Liver (tissue), 9 donors: ENCODE data around the gene CA14. TPM values are rescaled to one million over a fixed set of nuclear protein-coding genes. Genes with fewer than 3 reads are reported as not detected.
"Not testable (repeated sequence)": the region's sequence is repeated elsewhere in the genome, so short reads cannot be mapped to it uniquely, and the experiment has no call there.

Experiments used
- DNase-seq: peaks from one replicate; pipeline ENCODE4 v3.0.0-alpha.2; 2017; ENCODE audit warnings: low spot score
- H3K27ac ChIP-seq, 2 donors: one replicate each; pipeline ENCODE4 v1.7.0; 2013; ENCODE audit warnings: inconsistent platforms in 2 of 2, low read length in 2 of 2, control low read depth in 1 of 2, low read depth in 1 of 2, mild to moderate bottlenecking in 1 of 2
- H3K27me3 ChIP-seq, 4 donors: one replicate each; pipeline versions ENCODE4 v1.6.1 to v1.7.0; 2013; ENCODE audit warnings: low read length in 3 of 4, inconsistent platforms in 1 of 4, mild to moderate bottlenecking in 1 of 4, moderate library complexity in 1 of 4; ENCODE audit not compliant: control insufficient read depth in 4 of 4, insufficient read depth in 4 of 4
- H3K36me3 ChIP-seq, 4 donors: one replicate each; pipeline versions ENCODE4 v1.6.1 to v1.7.0; 2013; ENCODE audit warnings: low read length in 3 of 4, mild to moderate bottlenecking in 3 of 4, low read depth in 1 of 4, moderate library complexity in 1 of 4; ENCODE audit not compliant: control insufficient read depth in 4 of 4, insufficient read depth in 3 of 4
- H3K4me1 ChIP-seq, 4 donors: one replicate each; pipeline versions ENCODE4 v1.6.1 to v1.7.0; 2013; ENCODE audit warnings: low read length in 3 of 4, mild to moderate bottlenecking in 3 of 4, moderate library complexity in 1 of 4; ENCODE audit not compliant: control insufficient read depth in 4 of 4, insufficient read depth in 4 of 4
- H3K4me3 ChIP-seq, 3 donors: one replicate each; pipeline versions ENCODE4 v1.6.1 to v1.7.0; 2013; ENCODE audit warnings: low read length in 3 of 3, control low read depth in 1 of 3, low read depth in 1 of 3, mild to moderate bottlenecking in 1 of 3
- H3K9ac ChIP-seq, 2 donors: one replicate each; pipeline ENCODE4 v1.7.0; 2013; ENCODE audit warnings: low read length in 2 of 2, mild to moderate bottlenecking in 2 of 2, moderate library complexity in 2 of 2, control low read depth in 1 of 2, low read depth in 1 of 2
- H3K9me3 ChIP-seq, 4 donors: one replicate each; pipeline versions ENCODE4 v1.6.1 to v1.7.0; 2013; ENCODE audit warnings: low read length in 3 of 4; ENCODE audit not compliant: control insufficient read depth in 4 of 4
- ATF3 ChIP-seq: IDR thresholded peaks from 2 replicates; pipeline ENCODE4 v1.6.1; 2016; ENCODE audit warnings: antibody characterized with exemption
- CTCF ChIP-seq: fragments of 150-350 bp; IDR thresholded peaks from 2 replicates; pipeline ENCODE4 v1.5.1; 2017; ENCODE audit warnings: improper control_type of control experiment, low read depth, low read length; ENCODE audit not compliant: missing input control
- EGR1 ChIP-seq, 2 donors: IDR thresholded peaks; 2 replicates each; pipeline ENCODE4 v1.6.1; 2016 to 2018; ENCODE audit warnings: antibody characterized with exemption in 2 of 2, low read depth in 2 of 2
- FOXA1 ChIP-seq: IDR thresholded peaks from 2 replicates; pipeline ENCODE4 v1.6.1; 2016; ENCODE audit warnings: antibody characterized with exemption
- FOXA2 ChIP-seq: IDR thresholded peaks from 2 replicates; pipeline ENCODE4 v1.6.1; 2016; ENCODE audit warnings: antibody characterized with exemption
- GABPA ChIP-seq, 2 donors: IDR thresholded peaks in 1 of 2; conservative IDR thresholded peaks in 1 of 2; 2 replicates each; pipeline ENCODE4 v1.6.1; 2016; ENCODE audit warnings: antibody characterized with exemption in 2 of 2, mild to moderate bottlenecking in 1 of 2, moderate library complexity in 1 of 2
- HNF4G ChIP-seq: IDR thresholded peaks from 2 replicates; pipeline ENCODE4 v1.6.1; 2016; ENCODE audit warnings: antibody characterized with exemption
- JUND ChIP-seq, 2 donors: IDR thresholded peaks; 2 replicates each; pipeline ENCODE4 v1.6.1; 2016; ENCODE audit warnings: antibody characterized with exemption in 2 of 2
- MAX ChIP-seq: IDR thresholded peaks from 2 replicates; pipeline ENCODE4 v1.6.1; 2016; ENCODE audit warnings: antibody characterized with exemption
- NR2F2 ChIP-seq: IDR thresholded peaks from 2 replicates; pipeline ENCODE4 v1.6.1; 2016; ENCODE audit warnings: antibody characterized with exemption
- RXRA ChIP-seq, 2 donors: IDR thresholded peaks; 2 replicates each; pipeline ENCODE4 v1.6.1; 2017 to 2018; ENCODE audit warnings: antibody characterized with exemption in 2 of 2, mild to moderate bottlenecking in 1 of 2
- SP1 ChIP-seq: IDR thresholded peaks from 2 replicates; pipeline ENCODE4 v1.6.1; 2018; ENCODE audit warnings: antibody characterized with exemption, mild to moderate bottlenecking
- TAF1 ChIP-seq: conservative IDR thresholded peaks from 2 replicates; pipeline ENCODE4 v1.6.1; 2016; ENCODE audit warnings: antibody characterized with exemption, mild to moderate bottlenecking
- YY1 ChIP-seq: IDR thresholded peaks from 2 replicates; pipeline ENCODE4 v1.6.1; 2016; ENCODE audit warnings: antibody characterized with exemption, mild to moderate bottlenecking
- ZBTB33 ChIP-seq: IDR thresholded peaks from 2 replicates; pipeline ENCODE4 v1.6.1; 2016; ENCODE audit warnings: antibody characterized with exemption
- WGBS: extraction: QIAGEN DNeasy Blood & Tissue Kit; methylation state at CpG from one replicate; pipeline ENCODE4 v1.1.7; 2013; 5-methylcytosine and 5-hydroxymethylcytosine counted together
- polyA plus RNA-seq, 2 donors: library from polyadenylated mRNA; stranded (reverse) in 1 of 2; unstranded in 1 of 2; fragments of 200-250 nt in 1 of 2; fragments of >200 nt in 1 of 2; fragmentation: Nextera tagmentation in 1 of 2; extraction: Ambion mirVana in 1 of 2; gene quantifications; one replicate each; pipeline versions ENCODE4 v1.2.1 to v1.2.3, GENCODE V29; 2013 to 2015
- total RNA-seq, 2 donors: library from RNA; depleted of rRNA; stranded (reverse); fragments of >200 nt; gene quantifications; one replicate each; pipeline ENCODE4 v1.2.3, GENCODE V29; 2014
- donor health status: healthy.
- donor health status: healthy.
- donor health status: healthy.
- donor health status: healthy.
- donor health status: healthy.

The CA14 gene
- total and polyA plus RNA-seq, 4 donors: 0.22 to 2.7 (median 1.2) TPM

- DNase-seq: no peak
- TF ChIP-seq FOXA2 (no peak), ZBTB33 (no peak), SP1 (no peak), JUND (IDR thresholded peaks at IDR 0.05) (no peak), EGR1 (IDR thresholded peaks at IDR 0.05; ENCODE audit: low read depth in 2 of 2) (no peak), MAX (no peak), NR2F2 (no peak), FOXA1 (no peak), TAF1 (no peak), HNF4G (no peak)
- no peaks in the 10 kb centered on the region for H3K9me3 ChIP-seq
- peaks cover 7 to 34% (median 22%) of the 10 kb centered on the region in 4 donors for H3K36me3 ChIP-seq
- no peak overlapping the region for H3K9ac ChIP-seq
- no peaks in the 10 kb centered on the region for H3K27me3 ChIP-seq
- no peak overlapping the region for H3K27ac ChIP-seq
- H3K4me1 ChIP-seq: no peaks in the 10 kb centered on the region
- no peak overlapping the region for H3K4me3 ChIP-seq
Measured at GRCh38 chr1:150227228-150227627, 30.3 kb upstream of the CA14 start.

- H3K27me3 ChIP-seq, H3K9me3 ChIP-seq, H3K4me3 ChIP-seq, H3K27ac ChIP-seq, H3K4me1 ChIP-seq, DNase-seq, H3K9ac ChIP-seq: not testable (repeated sequence)
- 98% methylated on average over 10 of the region's 10 CpGs for WGBS
- H3K36me3 ChIP-seq: peaks cover 6 to 34% (median 21%) of the 10 kb centered on the region in 4 donors
Measured at GRCh38 chr1:150228246-150228645, 29.3 kb upstream of the CA14 start.

- WGBS: 94% methylated on average over 10 of the region's 10 CpGs
- not testable (repeated sequence) for H3K27me3 ChIP-seq, DNase-seq, H3K27ac ChIP-seq, H3K36me3 ChIP-seq, H3K9ac ChIP-seq, H3K4me3 ChIP-seq, H3K9me3 ChIP-seq
- peaks cover 1 to 20% (median 6%) of the 10 kb centered on the region in 4 donors for H3K4me1 ChIP-seq
Measured at GRCh38 chr1:150232921-150233320, 24.7 kb upstream of the CA14 start.

GRCh38 chr1:150233359-150234308, 23.9 kb upstream of the CA14 start:
- H3K4me3 ChIP-seq: peak overlapping the region in 2 of 3 donors; percentile 92 to 97
- TF ChIP-seq ATF3 (no peak), CTCF (no peak), GABPA (IDR thresholded peaks at IDR 0.05 in 1 of 2, conservative IDR thresholded peaks at IDR 0.05 in 1 of 2) (no peak), RXRA (IDR thresholded peaks at IDR 0.05) (no peak), HNF4G (no peak), FOXA2 (no peak), NR2F2 (no peak), JUND (IDR thresholded peaks at IDR 0.05) (no peak), MAX (no peak), YY1 (no peak), FOXA1 (no peak), SP1 (no peak)
- no peaks in the 10 kb centered on the region for H3K9me3 ChIP-seq
- WGBS: 29% methylated on average over 15 of the region's 15 CpGs
- no peaks in the 10 kb centered on the region for H3K27me3 ChIP-seq
- H3K36me3 ChIP-seq: peaks cover 0 to 6% (median under 1%) of the 10 kb centered on the region in 4 donors
- peak overlapping the region; percentile 98 for H3K27ac ChIP-seq
- no peak for DNase-seq
- H3K4me1 ChIP-seq: peaks cover 1 to 20% (median 6%) of the 10 kb centered on the region in 4 donors
- H3K9ac ChIP-seq: peak overlapping the region; percentile 68 to 91
